ENCODE data around the gene S1PR2. TPM values are rescaled to one million over a fixed set of nuclear protein-coding genes. Genes with fewer than 3 reads are reported as not detected.
A peak's percentile ranks its signal among the peaks of the same experiment; 100 is the strongest.

The S1PR2 gene
- total and polyA plus RNA-seq, 9 donors: 3.6 to 25.9 (median 7.0) TPM

DNA sequence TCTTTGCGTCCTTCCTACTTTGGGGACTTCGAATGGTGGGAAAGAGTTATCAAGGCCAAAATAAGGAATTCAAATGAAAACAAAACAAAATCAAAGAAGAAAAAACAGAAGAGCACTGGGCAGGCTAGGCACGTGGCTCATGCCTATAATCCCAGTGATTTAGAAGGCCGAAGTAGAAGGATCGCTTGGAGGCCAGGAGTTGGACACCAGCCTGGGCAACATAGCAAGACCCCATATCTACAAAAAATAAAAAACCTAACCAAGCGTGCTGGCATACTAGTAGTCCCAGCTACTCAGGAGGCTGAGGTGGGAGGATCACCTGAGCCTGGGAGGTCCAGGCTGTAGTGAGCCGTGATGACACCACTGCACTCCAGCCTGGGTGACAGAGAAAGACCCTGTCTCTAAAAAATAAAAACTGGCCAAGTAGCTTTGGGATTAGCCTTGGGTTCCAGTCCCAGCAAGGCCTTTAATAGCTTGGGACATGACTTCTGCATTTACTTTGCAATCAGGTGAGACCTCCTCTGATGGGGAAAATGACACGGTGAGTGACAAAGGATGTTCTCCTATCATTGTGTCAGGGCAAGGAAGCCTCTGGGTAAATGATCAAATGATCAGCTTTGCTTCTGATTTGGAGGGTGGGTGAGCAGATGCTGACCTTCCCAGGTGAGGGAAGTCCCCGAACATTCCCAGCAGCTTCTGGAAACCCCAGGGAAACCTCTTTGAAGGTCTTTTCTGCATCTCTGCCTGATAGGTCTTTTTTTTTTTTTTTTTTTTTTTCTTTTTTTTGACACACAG is 46.9 kb upstream of the S1PR2 start:
- TF ChIP-seq, protein P1, sequence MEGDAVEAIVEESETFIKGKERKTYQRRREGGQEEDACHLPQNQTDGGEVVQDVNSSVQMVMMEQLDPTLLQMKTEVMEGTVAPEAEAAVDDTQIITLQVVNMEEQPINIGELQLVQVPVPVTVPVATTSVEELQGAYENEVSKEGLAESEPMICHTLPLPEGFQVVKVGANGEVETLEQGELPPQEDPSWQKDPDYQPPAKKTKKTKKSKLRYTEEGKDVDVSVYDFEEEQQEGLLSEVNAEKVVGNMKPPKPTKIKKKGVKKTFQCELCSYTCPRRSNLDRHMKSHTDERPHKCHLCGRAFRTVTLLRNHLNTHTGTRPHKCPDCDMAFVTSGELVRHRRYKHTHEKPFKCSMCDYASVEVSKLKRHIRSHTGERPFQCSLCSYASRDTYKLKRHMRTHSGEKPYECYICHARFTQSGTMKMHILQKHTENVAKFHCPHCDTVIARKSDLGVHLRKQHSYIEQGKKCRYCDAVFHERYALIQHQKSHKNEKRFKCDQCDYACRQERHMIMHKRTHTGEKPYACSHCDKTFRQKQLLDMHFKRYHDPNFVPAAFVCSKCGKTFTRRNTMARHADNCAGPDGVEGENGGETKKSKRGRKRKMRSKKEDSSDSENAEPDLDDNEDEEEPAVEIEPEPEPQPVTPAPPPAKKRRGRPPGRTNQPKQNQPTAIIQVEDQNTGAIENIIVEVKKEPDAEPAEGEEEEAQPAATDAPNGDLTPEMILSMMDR (IDR thresholded peaks at IDR 0.05): no peak
- no peak for TF ChIP-seq EP300 (IDR thresholded peaks at IDR 0.05)
- no peak for TF ChIP-seq POLR2A (IDR thresholded peaks at IDR 0.05)
- no peaks in the 10 kb centered on the region for H3K27me3 ChIP-seq
- no peak overlapping the region for H3K4me3 ChIP-seq
- no peaks in the 10 kb centered on the region for H3K9me3 ChIP-seq
- no peak for DNase-seq
- WGBS, 3 donors: 79 to 89% (median 83%) methylated on average over 9 of the region's 9 CpGs
- no peak overlapping the region for H3K27ac ChIP-seq
- no peaks in the 10 kb centered on the region for H3K36me3 ChIP-seq
- intact Hi-C loops (cut with DNase I): no loop called here
- H3K4me1 ChIP-seq (ENCODE audit: insufficient read depth): no peaks in the 10 kb centered on the region

DNA sequence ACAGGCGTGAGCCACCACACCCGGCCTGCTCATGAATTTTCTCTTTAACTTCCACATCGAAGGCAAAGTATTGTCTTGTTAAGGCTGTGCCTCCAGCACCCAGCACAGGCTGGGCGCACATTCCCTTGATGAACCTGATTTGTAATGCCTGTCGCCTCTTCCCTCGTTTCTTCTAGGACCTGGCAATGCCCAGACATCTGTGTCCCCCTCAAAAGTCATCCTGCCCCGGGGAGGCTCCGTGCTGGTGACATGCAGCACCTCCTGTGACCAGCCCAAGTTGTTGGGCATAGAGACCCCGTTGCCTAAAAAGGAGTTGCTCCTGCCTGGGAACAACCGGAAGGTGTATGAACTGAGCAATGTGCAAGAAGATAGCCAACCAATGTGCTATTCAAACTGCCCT is 43.5 kb upstream of the S1PR2 start:
- H3K9me3 ChIP-seq: no peaks in the 10 kb centered on the region
- WGBS, 3 donors: 85 to 89% (median 87%) methylated on average over 10 of the region's 10 CpGs
- H3K27me3 ChIP-seq: no peaks in the 10 kb centered on the region
- intact Hi-C loops (cut with DNase I): no loop called here
- peaks cover 8% of the 10 kb centered on the region for H3K4me1 ChIP-seq (ENCODE audit: insufficient read depth)
- H3K27ac ChIP-seq: no peak overlapping the region
- H3K4me3 ChIP-seq: no peak overlapping the region
- no peaks in the 10 kb centered on the region for H3K36me3 ChIP-seq
- no peak for DNase-seq
- TF ChIP-seq POLR2A (IDR thresholded peaks at IDR 0.05) (no peak), EP300 (IDR thresholded peaks at IDR 0.05) (no peak)
- TF ChIP-seq, protein P1 (IDR thresholded peaks at IDR 0.05): no peak

- Histone ChIP-seq H3K9me3 (no peaks in the 10 kb centered on the region), H3K27me3 (no peaks in the 10 kb centered on the region), H3K27ac (peak overlapping the region in 1 of 2 donors; percentile 58), H3K36me3 (no peaks in the 10 kb centered on the region), H3K4me3 (peak overlapping the region; percentile 39), H3K4me1 (ENCODE audit: insufficient read depth) (peaks cover 8% of the 10 kb centered on the region)
- intact Hi-C loops (cut with DNase I): loop anchor here in 1 of 4 donors (1.0 to 2.0 kb wide), 2 partner anchors 113 to 117 kb away; no protein-coding TSS in a partner anchor
- TF ChIP-seq EP300 (IDR thresholded peaks at IDR 0.05) (no peak), POLR2A (IDR thresholded peaks at IDR 0.05) (no peak)
- TF ChIP-seq, protein P1 (IDR thresholded peaks at IDR 0.05): no peak
- peak in 3 of 5 donors; percentile 37 to 53 (median 49) for DNase-seq
- 46 to 51% (median 49%) methylated on average over 12 of the region's 12 CpGs for WGBS, 3 donors
Observed at GRCh38 chr19:10271543-10272086, 40.5 kb upstream of the S1PR2 start.

DNA sequence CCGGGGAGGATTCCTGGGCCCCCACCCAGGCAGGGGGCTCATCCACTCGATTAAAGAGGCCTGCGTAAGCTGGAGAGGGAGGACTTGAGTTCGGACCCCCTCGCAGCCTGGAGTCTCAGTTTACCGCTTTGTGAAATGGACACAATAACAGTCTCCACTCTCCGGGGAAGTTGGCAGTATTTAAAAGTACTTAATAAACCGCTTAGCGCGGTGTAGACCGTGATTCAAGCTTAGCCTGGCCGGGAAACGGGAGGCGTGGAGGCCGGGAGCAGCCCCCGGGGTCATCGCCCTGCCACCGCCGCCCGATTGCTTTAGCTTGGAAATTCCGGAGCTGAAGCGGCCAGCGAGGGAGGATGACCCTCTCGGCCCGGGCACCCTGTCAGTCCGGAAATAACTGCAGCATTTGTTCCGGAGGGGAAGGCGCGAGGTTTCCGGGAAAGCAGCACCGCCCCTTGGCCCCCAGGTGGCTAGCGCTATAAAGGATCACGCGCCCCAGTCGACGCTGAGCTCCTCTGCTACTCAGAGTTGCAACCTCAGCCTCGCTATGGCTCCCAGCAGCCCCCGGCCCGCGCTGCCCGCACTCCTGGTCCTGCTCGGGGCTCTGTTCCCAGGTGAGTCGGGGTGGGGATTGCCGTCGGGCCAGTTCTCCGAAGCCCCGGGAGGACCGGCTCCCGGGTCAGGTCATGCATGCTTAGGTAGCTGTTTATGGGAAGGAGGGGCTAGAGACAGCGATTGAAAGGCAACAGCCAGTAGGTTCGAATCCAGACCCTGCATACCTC is 39.7 kb upstream of the S1PR2 start, which contains the start of gene ICAM1:
Gene ICAM1 (plus strand): TSS at position 505 of the 779 bp plus-strand sequence. CDS start 40 bp downstream, at position 545.
- Histone ChIP-seq H3K36me3 (no peaks in the 10 kb centered on the region), H3K27ac (peak within 1 kb of the TSS; percentile 58 to 65), H3K4me3 (peak within 1 kb of the TSS; percentile 39), H3K27me3 (no peaks in the 10 kb centered on the region), H3K4me1 (ENCODE audit: insufficient read depth) (peaks cover 8% of the 10 kb centered on the region), H3K9me3 (no peaks in the 10 kb centered on the region)
- 3 to 4% (median 3%) methylated on average over 48 to 51 of the region's 51 CpGs for WGBS, 3 donors
- peak; percentile 71 to 84 (median 74) for DNase-seq
- TF ChIP-seq, protein P1 (IDR thresholded peaks at IDR 0.05): peak in 2 of 3 donors; percentile 6 to 14
- TF ChIP-seq POLR2A (IDR thresholded peaks at IDR 0.05) (peak; percentile 40), EP300 (IDR thresholded peaks at IDR 0.05) (peak; percentile 56)
- intact Hi-C loops (cut with DNase I): loop anchor here in 1 of 4 donors (1.0 to 2.0 kb wide), 2 partner anchors 113 to 118 kb away; no protein-coding TSS in a partner anchor

Measured in ovary (tissue), 9 donors.